GM13977 (cell line): ENCODE measurements around the gene ATXN7L1.

Source experiments
- DNase-seq: peaks from one replicate; pipeline ENCODE4 v3.0.0; 2012; ENCODE audit warnings: low spot score
- CTCF ChIP-seq: IDR thresholded peaks from 2 replicates; pipeline ENCODE4 v1.5.1; 2012; ENCODE audit warnings: mild to moderate bottlenecking, control low read depth; ENCODE audit not compliant: insufficient read depth; ENCODE audit errors: extremely low read depth, missing control alignments
- in situ Hi-C: fragments of 300-500 bp; cut with MboI; formaldehyde crosslinking; loops from one replicate; pipeline ENCODE4 v1.12.0; 2022; ENCODE audit warnings: low sequenced_read_pairs, low pct_unique_long_range_greater_than_20kb, mixed read lengths, inconsistent platforms; ENCODE audit not compliant: unreplicated experiment

The ATXN7L1 gene

GRCh38 chr7:105580022-105580740 is 296.2 kb downstream of the ATXN7L1 start:
- DNase-seq: no peak
- TF ChIP-seq CTCF: no peak
- in situ Hi-C loops: no loop called here

GRCh38 chr7:105578496-105578895 is 297.9 kb downstream of the ATXN7L1 start:
- in situ Hi-C loops: no loop called here
- DNase-seq: no peak
- TF ChIP-seq CTCF: no peak

- TF ChIP-seq CTCF: no peak
- DNase-seq: no peak
- in situ Hi-C loops: no loop called here
Measured at GRCh38 chr7:105577251-105577650, 299.1 kb downstream of the ATXN7L1 start.

- in situ Hi-C loops: no loop called here
- no peak for DNase-seq
- TF ChIP-seq CTCF: no peak
Measured at GRCh38 chr7:105571891-105572290, 304.5 kb downstream of the ATXN7L1 start.

- no peak for TF ChIP-seq CTCF
- DNase-seq: no peak
- in situ Hi-C loops: no loop called here
Measured at GRCh38 chr7:105567821-105568220, 308.6 kb downstream of the ATXN7L1 start.

GRCh38 chr7:105567024-105567423 is 309.4 kb downstream of the ATXN7L1 start:
- DNase-seq: no peak
- in situ Hi-C loops: no loop called here
- TF ChIP-seq CTCF: no peak
